H9 (cell line): ENCODE data around the gene SMIM21. TPM values are rescaled to one million over a fixed set of nuclear protein-coding genes. Genes with fewer than 3 reads are reported as not detected.

Experiments
- DNase-seq: peaks from one replicate; pipeline ENCODE4 v3.0.0-alpha.2; 2017
- H2AFZ ChIP-seq: one replicate; pipeline ENCODE4 v1.6.1; 2013; ENCODE audit warnings: mild to moderate bottlenecking, low read length, control low read depth, moderate library complexity
- H2AK5ac ChIP-seq: 2 replicates; pipeline ENCODE4 v1.6.1; 2013; ENCODE audit warnings: low read length, control low read depth, mixed read lengths; ENCODE audit not compliant: insufficient read length
- H2BK120ac ChIP-seq: one replicate; pipeline ENCODE4 v1.6.1; 2013; ENCODE audit warnings: low read depth, mild to moderate bottlenecking, low read length, control low read depth, inconsistent platforms; ENCODE audit not compliant: poor library complexity, severe bottlenecking
- H2BK12ac ChIP-seq: 2 replicates; pipeline ENCODE4 v1.6.1; 2013; ENCODE audit warnings: low read length, control low read depth, mixed read lengths, low read depth; ENCODE audit not compliant: insufficient read length
- H2BK15ac ChIP-seq: 2 replicates; pipeline ENCODE4 v1.6.1; 2013; ENCODE audit warnings: low read depth, low read length, control low read depth
- H2BK20ac ChIP-seq: one replicate; pipeline ENCODE4 v1.6.1; 2013; ENCODE audit warnings: low read depth, mild to moderate bottlenecking, low read length, control low read depth, inconsistent platforms; ENCODE audit not compliant: poor library complexity, severe bottlenecking
- H2BK5ac ChIP-seq: 2 replicates; pipeline ENCODE4 v1.6.1; 2013; ENCODE audit warnings: low read length, control low read depth, mixed read lengths; ENCODE audit not compliant: insufficient read length
- H3K14ac ChIP-seq: 2 replicates; pipeline ENCODE4 v1.6.1; 2013; ENCODE audit warnings: low read length, control low read depth; ENCODE audit not compliant: insufficient read depth
- H3K18ac ChIP-seq: 2 replicates; pipeline ENCODE4 v1.6.1; 2013; ENCODE audit warnings: low read depth, mild to moderate bottlenecking, mixed read lengths, low read length, control low read depth; ENCODE audit not compliant: insufficient read length
- H3K23ac ChIP-seq: 2 replicates; pipeline ENCODE4 v1.6.1; 2013; ENCODE audit warnings: low read length, control low read depth, mixed read lengths, low read depth; ENCODE audit not compliant: insufficient read length
- H3K23me2 ChIP-seq: 2 replicates; pipeline ENCODE4 v1.6.1; 2013; ENCODE audit warnings: low read depth, mild to moderate bottlenecking, mixed read lengths, low read length, control low read depth; ENCODE audit not compliant: insufficient read length, poor library complexity, severe bottlenecking
- H3K27ac ChIP-seq: 2 replicates; pipeline ENCODE4 v1.5.1; 2013; ENCODE audit warnings: low read length, control low read depth, mixed read lengths, low read depth; ENCODE audit not compliant: insufficient read length
- H3K27me3 ChIP-seq: 2 replicates; pipeline ENCODE4 v1.6.1; 2013; ENCODE audit warnings: low read length, control low read depth, inconsistent platforms; ENCODE audit not compliant: insufficient read depth
- H3K4ac ChIP-seq: 2 replicates; pipeline ENCODE4 v1.6.1; 2013; ENCODE audit warnings: low read depth, mild to moderate bottlenecking, control low read depth, inconsistent platforms, low read length, moderate library complexity
- H3K4me1 ChIP-seq: 2 replicates; pipeline ENCODE4 v1.6.1; 2013; ENCODE audit warnings: low read length, control low read depth, inconsistent platforms; ENCODE audit not compliant: insufficient read depth
- H3K4me2 ChIP-seq: 2 replicates; pipeline ENCODE4 v1.6.1; 2013; ENCODE audit warnings: low read length, control low read depth, mixed read lengths; ENCODE audit not compliant: insufficient read length, insufficient read depth
- H3K56ac ChIP-seq: 2 replicates; pipeline ENCODE4 v1.6.1; 2013; ENCODE audit warnings: low read depth, mild to moderate bottlenecking, mixed read lengths, low read length, control low read depth; ENCODE audit not compliant: insufficient read length
- H3K79me1 ChIP-seq: 2 replicates; pipeline ENCODE4 v1.6.1; 2013; ENCODE audit warnings: low read depth, mild to moderate bottlenecking, moderate library complexity, low read length, control low read depth, inconsistent platforms; ENCODE audit not compliant: insufficient read depth, poor library complexity, severe bottlenecking
- H3K79me2 ChIP-seq: 2 replicates; pipeline ENCODE4 v1.6.1; 2013; ENCODE audit warnings: low read length, control low read depth, inconsistent platforms; ENCODE audit not compliant: insufficient read depth
- H3K9ac ChIP-seq: 2 replicates; pipeline ENCODE4 v1.6.1; 2013; ENCODE audit warnings: low read length, control low read depth, mixed read lengths; ENCODE audit not compliant: insufficient read length; ENCODE audit errors: extremely low read depth
- H3K9me3 ChIP-seq: one replicate; pipeline ENCODE4 v1.6.1; 2013; ENCODE audit warnings: low read depth, low read length, inconsistent platforms; ENCODE audit not compliant: control insufficient read depth
- H3T11ph ChIP-seq: one replicate; pipeline ENCODE4 v1.6.1; 2013; ENCODE audit warnings: mild to moderate bottlenecking, low read length, control low read depth, inconsistent platforms
- H4K20me1 ChIP-seq: one replicate; pipeline ENCODE4 v1.6.1; 2013; ENCODE audit not compliant: control insufficient read depth, insufficient read length, insufficient read depth
- H4K5ac ChIP-seq: 2 replicates; pipeline ENCODE4 v1.6.1; 2013; ENCODE audit warnings: low read depth, mild to moderate bottlenecking, mixed read lengths, low read length, control low read depth; ENCODE audit not compliant: insufficient read length
- H4K8ac ChIP-seq: replicated peaks from 2 replicates; pipeline ENCODE4 v1.6.1; 2013; ENCODE audit warnings: low read length, control low read depth, mixed read lengths, low read depth; ENCODE audit not compliant: insufficient read length
- H4K91ac ChIP-seq: 2 replicates; pipeline ENCODE4 v1.6.1; 2013; ENCODE audit warnings: low read depth, mild to moderate bottlenecking, moderate library complexity, mixed read lengths, low read length, control low read depth; ENCODE audit not compliant: insufficient read length
- H3K27ac Mint-ChIP-seq, 3 experiments: 2 replicates in 2 of 3; 3 replicates in 1 of 3; pipeline ENCODE4 v1.8.0; 2020 to 2021; ENCODE audit warnings: mixed read lengths in 3 of 3, mild to moderate bottlenecking in 1 of 3, moderate library complexity in 1 of 3
- H3K27me3 Mint-ChIP-seq: 2 replicates; pipeline ENCODE4 v1.8.0; 2021; ENCODE audit warnings: low read depth, mild to moderate bottlenecking, moderate library complexity, mixed read lengths
- H3K36me3 Mint-ChIP-seq, 3 experiments: 2 replicates in 2 of 3; 3 replicates in 1 of 3; pipeline ENCODE4 v1.8.0; 2020 to 2021; ENCODE audit warnings: low read depth in 3 of 3, mixed read lengths in 3 of 3; ENCODE audit not compliant: insufficient read depth in 1 of 3
- H3K4me1 Mint-ChIP-seq, 2 experiments: 2 replicates each; pipeline ENCODE4 v1.8.0; 2020; ENCODE audit warnings: mixed read lengths in 2 of 2
- H3K4me3 Mint-ChIP-seq, 2 experiments: 2 replicates in 1 of 2; 3 replicates in 1 of 2; pipeline ENCODE4 v1.8.0; 2020 to 2021; ENCODE audit warnings: mild to moderate bottlenecking in 2 of 2, mixed read lengths in 2 of 2, moderate library complexity in 1 of 2
- H3K9me3 Mint-ChIP-seq, 2 experiments: 2 replicates in 1 of 2; 3 replicates in 1 of 2; pipeline ENCODE4 v1.8.0; 2020; ENCODE audit warnings: mild to moderate bottlenecking in 2 of 2, mixed read lengths in 2 of 2, moderate library complexity in 1 of 2
- CTCF ChIP-seq: fragments of 200-600 bp; sonication (generic); conservative IDR thresholded peaks from 3 replicates; pipeline ENCODE4 v1.8.0; 2021; ENCODE audit warnings: antibody characterized with exemption, mild to moderate bottlenecking
- WGBS: extraction: QIAGEN DNeasy Blood & Tissue Kit; methylation state at CpG from one replicate; pipeline ENCODE4 v1.1.7; 2013; ENCODE audit warnings: missing lambda C conversion rate, low lambda C conversion rate, mixed read lengths; ENCODE audit not compliant: insufficient read length; ENCODE audit errors: extremely low coverage; 5-methylcytosine and 5-hydroxymethylcytosine counted together
- total RNA-seq: library from RNA; stranded (reverse); gene quantifications from 2 replicates; pipeline ENCODE4 v1.2.1, GENCODE V29; 2021

SMIM21 gene
- total RNA-seq, 1 experiment from 2014 or later, result not detected

GRCh38 chr18:75362435-75362834, 65.1 kb downstream of the SMIM21 start:
- Histone ChIP-seq H3K27ac (no peak overlapping the region), H2BK15ac (no peak overlapping the region), H3K14ac (no peak overlapping the region), H2BK5ac (no peak overlapping the region), H3K79me2 (no peaks in the 10 kb centered on the region), H4K20me1 (no peaks in the 10 kb centered on the region), H2BK20ac (no peak overlapping the region), H2BK12ac (no peak overlapping the region), H3K27me3 (no peaks in the 10 kb centered on the region), H3K79me1 (no peaks in the 10 kb centered on the region), H4K5ac (no peak overlapping the region), H2AFZ (no peak overlapping the region), H3K4ac (no peak overlapping the region), H3K4me2 (no peak overlapping the region), H3K9ac (no peak overlapping the region), H3K56ac (no peak overlapping the region), H2AK5ac (no peak overlapping the region), H3K9me3 (no peaks in the 10 kb centered on the region), H3T11ph (no peak overlapping the region), H2BK120ac (no peak overlapping the region), H4K91ac (no peak overlapping the region), H3K18ac (no peak overlapping the region), H4K8ac (no peak overlapping the region), H3K23me2 (no peaks in the 10 kb centered on the region), H3K23ac (no peak overlapping the region), H3K4me1 (no peaks in the 10 kb centered on the region)
- Mint-ChIP-seq H3K9me3 (no peaks in the 10 kb centered on the region; a peak in 3 of 5 replicates), H3K4me3 (no peak overlapping the region), H3K27ac (no peak overlapping the region), H3K4me1 (peaks cover 4% of the 10 kb centered on the region in 2 experiments), H3K27me3 (peaks cover 3% of the 10 kb centered on the region), H3K36me3 (peaks cover 0 to 2% (median under 1%) of the 10 kb centered on the region in 3 experiments; a peak in 1 of 7 replicates)
- TF ChIP-seq CTCF, result no peak
- WGBS, result no CpG with 5 or more reads among the region's 13 CpGs
- DNase-seq, result no peak
